BLaER1 (cell line): ENCODE data around the gene PCBP3.
"Not testable (repeated sequence)": the region's sequence is repeated elsewhere in the genome, so short reads cannot be mapped to it uniquely, and the experiment has no call there.

ENCODE experiments used
- H3K27ac ChIP-seq: shearing (Covaris generic); formaldehyde crosslinking; 2 replicates; pipeline ENCODE4 v1.8.1; 2022
- H3K27me3 ChIP-seq: shearing (Covaris generic); formaldehyde crosslinking; 2 replicates; pipeline ENCODE4 v1.8.1; 2022
- H3K36me3 ChIP-seq: shearing (Covaris generic); formaldehyde crosslinking; 2 replicates; pipeline ENCODE4 v1.8.1; 2022
- H3K4me1 ChIP-seq: shearing (Covaris generic); formaldehyde crosslinking; 2 replicates; pipeline ENCODE4 v1.8.1; 2022
- H3K4me2 ChIP-seq: shearing (Covaris generic); formaldehyde crosslinking; 2 replicates; pipeline ENCODE4 v1.8.1; 2022
- H3K4me3 ChIP-seq: shearing (Covaris generic); formaldehyde crosslinking; 2 replicates; pipeline ENCODE4 v1.8.1; 2022
- H3K9ac ChIP-seq: shearing (Covaris generic); formaldehyde crosslinking; 2 replicates; pipeline ENCODE4 v1.8.1; 2022
- H3K9me3 ChIP-seq: shearing (Covaris generic); formaldehyde crosslinking; 2 replicates; pipeline ENCODE4 v1.8.1; 2022
- H4K20me1 ChIP-seq: shearing (Covaris generic); formaldehyde crosslinking; 2 replicates; pipeline ENCODE4 v1.8.1; 2022
- Cebpa-rat ChIP-seq: shearing (Covaris generic); IDR thresholded peaks from 2 replicates; pipeline ENCODE4 v1.8.1; 2022

The PCBP3 gene

GRCh38 chr21:45601551-45601950, 42.0 kb upstream of the PCBP3 start:
- H3K9me3 ChIP-seq = peaks cover 29% of the 10 kb centered on the region
- no peak overlapping the region for H3K27ac ChIP-seq
- H4K20me1 ChIP-seq = no peaks in the 10 kb centered on the region
- no peaks in the 10 kb centered on the region for H3K36me3 ChIP-seq
- peaks cover 26% of the 10 kb centered on the region for H3K4me1 ChIP-seq
- no peak overlapping the region for H3K4me3 ChIP-seq
- no peak overlapping the region for H3K9ac ChIP-seq
- TF ChIP-seq Cebpa-rat = no peak
- no peaks in the 10 kb centered on the region for H3K27me3 ChIP-seq
- no peak overlapping the region for H3K4me2 ChIP-seq

DNA sequence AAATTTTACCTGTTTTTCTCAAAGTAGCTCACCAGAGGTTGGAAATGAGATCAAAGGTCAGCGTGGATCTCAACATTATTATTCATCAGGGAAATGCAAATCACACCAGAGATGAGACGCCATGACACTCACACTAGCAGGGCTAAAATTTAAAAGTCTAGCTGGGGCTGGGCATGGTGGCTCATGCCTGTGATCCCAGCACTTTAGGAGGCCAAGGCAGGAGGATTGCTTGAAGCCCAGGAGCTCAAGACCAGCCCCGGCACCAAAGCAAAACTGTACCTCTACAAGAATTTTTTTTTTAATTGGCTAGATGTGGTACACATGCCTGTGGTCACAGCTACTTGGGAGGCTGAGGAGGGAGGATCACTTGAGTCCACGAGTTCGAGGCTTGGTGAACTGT, 41.4 kb upstream of the PCBP3 start:
- no peak overlapping the region for H3K9ac ChIP-seq
- peaks cover 20% of the 10 kb centered on the region for H3K4me1 ChIP-seq
- no peak overlapping the region for H3K4me2 ChIP-seq
- H4K20me1 ChIP-seq = no peaks in the 10 kb centered on the region
- H3K27me3 ChIP-seq = no peaks in the 10 kb centered on the region
- peaks cover 29% of the 10 kb centered on the region for H3K9me3 ChIP-seq
- H3K27ac ChIP-seq = no peak overlapping the region
- no peak overlapping the region for H3K4me3 ChIP-seq
- TF ChIP-seq Cebpa-rat = no peak
- no peaks in the 10 kb centered on the region for H3K36me3 ChIP-seq

DNA sequence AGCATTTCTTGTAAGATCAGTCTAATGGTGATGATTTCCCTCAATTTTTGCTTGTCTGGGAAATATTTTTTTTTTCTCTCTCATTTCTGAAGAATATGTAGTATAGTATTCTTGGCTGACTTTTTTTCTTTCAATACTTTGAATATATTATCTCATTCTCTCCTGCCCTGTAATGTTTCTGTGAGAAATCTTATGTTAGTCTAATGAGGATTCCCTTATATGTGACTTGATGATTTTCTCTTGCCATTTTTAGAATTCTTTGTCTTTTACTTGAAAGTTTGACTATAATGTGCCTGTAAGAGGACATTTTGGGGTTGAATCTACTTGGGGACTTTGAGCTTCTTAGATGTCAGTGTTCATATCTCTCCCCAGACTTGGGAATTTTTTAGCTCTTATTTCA, 40.0 kb upstream of the PCBP3 start:
- H4K20me1 ChIP-seq = no peaks in the 10 kb centered on the region
- no peaks in the 10 kb centered on the region for H3K36me3 ChIP-seq
- no peaks in the 10 kb centered on the region for H3K27me3 ChIP-seq
- H3K9me3 ChIP-seq = peaks cover 29% of the 10 kb centered on the region
- no peak overlapping the region for H3K27ac ChIP-seq
- TF ChIP-seq Cebpa-rat = no peak
- peaks cover 8% of the 10 kb centered on the region; the same call in 1 of the 2 replicates for H3K4me1 ChIP-seq
- H3K4me2 ChIP-seq = no peak overlapping the region
- H3K4me3 ChIP-seq = no peak overlapping the region
- H3K9ac ChIP-seq = no peak overlapping the region

DNA sequence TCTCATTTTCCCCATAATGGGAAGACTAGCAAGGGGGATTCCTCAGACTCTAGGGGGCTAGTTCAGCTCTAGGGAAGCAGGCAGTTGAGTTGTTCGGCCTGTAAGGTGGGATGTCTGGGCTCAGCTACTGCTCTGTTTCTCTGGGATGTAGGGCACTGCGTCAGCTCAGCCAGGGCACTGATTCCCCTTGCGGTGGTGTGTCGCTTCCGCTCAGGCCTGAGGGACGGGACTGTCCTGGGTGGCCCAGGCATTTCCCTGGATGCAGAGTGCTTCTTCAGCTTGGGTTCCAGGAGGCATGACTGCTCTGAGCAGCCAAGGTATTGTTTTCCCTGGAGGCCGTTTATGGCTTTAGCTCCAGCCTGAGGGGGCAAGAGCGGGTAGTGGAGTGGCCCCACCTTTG, 38.8 kb upstream of the PCBP3 start:
- not testable (repeated sequence) for H3K27me3 ChIP-seq, H3K4me1 ChIP-seq, H3K27ac ChIP-seq, H3K36me3 ChIP-seq, H3K4me2 ChIP-seq, H4K20me1 ChIP-seq, H3K9ac ChIP-seq, H3K4me3 ChIP-seq
- peaks cover 29% of the 10 kb centered on the region for H3K9me3 ChIP-seq

GRCh38 chr21:45607021-45607908, 36.3 kb upstream of the PCBP3 start:
- Histone ChIP-seq H4K20me1 (no peaks in the 10 kb centered on the region), H3K36me3 (no peaks in the 10 kb centered on the region), H3K4me1 (no peaks in the 10 kb centered on the region), H3K27ac (no peak overlapping the region), H3K9me3 (peaks cover 24% of the 10 kb centered on the region), H3K4me2 (no peak overlapping the region), H3K4me3 (no peak overlapping the region), H3K9ac (no peak overlapping the region), H3K27me3 (no peaks in the 10 kb centered on the region)
- no peak for TF ChIP-seq Cebpa-rat

GRCh38 chr21:45607909-45608295, 35.6 kb upstream of the PCBP3 start:
- no peak for TF ChIP-seq Cebpa-rat
- no peak overlapping the region for H3K4me3 ChIP-seq

DNA sequence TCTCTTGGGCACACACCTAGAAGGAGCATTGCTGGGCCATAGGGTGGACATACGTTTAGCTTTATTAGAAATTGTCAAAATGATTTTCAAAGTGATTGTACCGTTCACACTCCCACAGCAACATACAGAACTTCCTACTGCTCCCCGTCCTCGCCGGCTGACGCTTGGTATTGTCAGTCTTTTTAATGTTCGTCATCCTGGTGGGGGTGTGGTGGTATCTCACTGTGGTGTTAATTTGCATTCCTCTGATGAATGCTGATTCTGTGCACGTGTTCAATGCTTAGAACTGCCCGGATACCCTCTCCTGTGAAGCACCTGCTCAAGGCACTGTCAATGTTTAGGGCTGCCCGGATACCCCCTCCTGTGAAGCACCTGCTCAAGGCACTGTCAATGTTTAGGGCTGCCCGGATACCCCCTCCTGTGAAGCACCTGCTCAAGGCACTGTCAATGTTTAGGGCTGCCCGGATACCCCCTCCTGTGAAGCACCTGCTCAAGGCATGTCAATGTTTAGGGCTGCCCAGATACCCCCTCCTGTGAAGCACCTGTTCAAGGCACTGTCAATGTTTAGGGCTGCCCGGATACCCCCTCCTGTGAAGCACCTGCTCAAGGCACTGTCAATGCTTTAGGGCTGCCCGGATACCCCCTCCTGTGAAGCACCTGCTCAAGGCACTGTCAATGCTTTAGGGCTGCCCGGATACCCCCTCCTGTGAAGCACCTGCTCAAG, 34.6 kb upstream of the PCBP3 start:
- not testable (repeated sequence) for H3K4me3 ChIP-seq, H3K27ac ChIP-seq, H3K36me3 ChIP-seq, H3K9me3 ChIP-seq, H4K20me1 ChIP-seq, H3K27me3 ChIP-seq, H3K9ac ChIP-seq, H3K4me1 ChIP-seq, H3K4me2 ChIP-seq

More at GRCh38 chr21:45607909-45608295, 35.6 kb upstream of the PCBP3 start:
- H3K36me3 ChIP-seq = no peaks in the 10 kb centered on the region
- no peak overlapping the region for H3K9ac ChIP-seq
- H3K27ac ChIP-seq = no peak overlapping the region
- peaks cover 18% of the 10 kb centered on the region for H3K9me3 ChIP-seq
- no peaks in the 10 kb centered on the region for H3K27me3 ChIP-seq
- no peaks in the 10 kb centered on the region for H3K4me1 ChIP-seq
- H3K4me2 ChIP-seq = no peak overlapping the region
- no peaks in the 10 kb centered on the region for H4K20me1 ChIP-seq

DNA sequence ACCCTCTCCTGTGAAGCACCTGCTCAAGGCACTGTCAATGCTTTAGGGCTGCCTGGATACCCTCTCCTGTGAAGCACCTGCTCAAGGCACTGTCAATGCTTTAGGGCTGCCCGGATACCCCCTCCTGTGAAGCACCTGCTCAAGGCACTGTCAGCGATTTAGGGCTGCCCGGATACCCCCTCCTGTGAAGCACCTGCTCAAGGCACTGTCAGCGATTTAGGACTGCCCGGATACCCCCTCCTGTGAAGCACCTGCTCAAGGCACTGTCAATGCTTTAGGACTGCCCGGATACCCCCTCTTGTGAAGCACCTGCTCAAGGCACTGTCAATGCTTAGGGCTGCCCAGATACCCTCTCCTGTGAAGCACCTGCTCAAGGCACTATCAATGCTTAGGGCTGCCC, 33.9 kb upstream of the PCBP3 start:
- H3K27me3 ChIP-seq, H3K4me3 ChIP-seq: not testable (repeated sequence)

DNA sequence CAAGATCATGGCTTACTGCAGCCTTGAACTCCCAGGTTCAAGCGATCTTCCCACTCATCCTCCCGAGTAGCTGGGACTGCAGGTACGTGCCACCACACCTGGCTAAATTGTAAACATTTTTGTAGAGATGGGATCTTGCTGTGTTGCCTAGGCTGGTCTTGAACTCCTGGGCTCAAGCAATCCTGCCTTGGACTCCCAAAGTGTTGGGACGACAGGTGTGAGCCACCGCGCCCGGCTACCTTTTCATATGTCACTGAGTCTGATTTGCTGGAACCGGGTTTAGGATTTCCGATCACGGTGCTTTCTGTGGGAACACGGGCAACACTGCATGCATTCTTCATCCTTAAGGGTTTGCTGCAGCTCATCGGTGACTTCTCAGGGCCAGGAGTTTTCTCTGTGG, 32.2 kb upstream of the PCBP3 start:
- Histone ChIP-seq H3K27me3 (no peaks in the 10 kb centered on the region), H3K9me3 (no peaks in the 10 kb centered on the region), H3K36me3 (no peaks in the 10 kb centered on the region), H3K4me2 (no peak overlapping the region), H4K20me1 (no peaks in the 10 kb centered on the region), H3K27ac (no peak overlapping the region), H3K9ac (no peak overlapping the region), H3K4me1 (peaks cover 23% of the 10 kb centered on the region), H3K4me3 (no peak overlapping the region)
- no peak for TF ChIP-seq Cebpa-rat

More for the DNA sequence above, 33.9 kb upstream of the PCBP3 start:
- not testable (repeated sequence) for H3K4me2 ChIP-seq, H3K27ac ChIP-seq, H4K20me1 ChIP-seq, H3K36me3 ChIP-seq, H3K9ac ChIP-seq, H3K9me3 ChIP-seq, H3K4me1 ChIP-seq

DNA sequence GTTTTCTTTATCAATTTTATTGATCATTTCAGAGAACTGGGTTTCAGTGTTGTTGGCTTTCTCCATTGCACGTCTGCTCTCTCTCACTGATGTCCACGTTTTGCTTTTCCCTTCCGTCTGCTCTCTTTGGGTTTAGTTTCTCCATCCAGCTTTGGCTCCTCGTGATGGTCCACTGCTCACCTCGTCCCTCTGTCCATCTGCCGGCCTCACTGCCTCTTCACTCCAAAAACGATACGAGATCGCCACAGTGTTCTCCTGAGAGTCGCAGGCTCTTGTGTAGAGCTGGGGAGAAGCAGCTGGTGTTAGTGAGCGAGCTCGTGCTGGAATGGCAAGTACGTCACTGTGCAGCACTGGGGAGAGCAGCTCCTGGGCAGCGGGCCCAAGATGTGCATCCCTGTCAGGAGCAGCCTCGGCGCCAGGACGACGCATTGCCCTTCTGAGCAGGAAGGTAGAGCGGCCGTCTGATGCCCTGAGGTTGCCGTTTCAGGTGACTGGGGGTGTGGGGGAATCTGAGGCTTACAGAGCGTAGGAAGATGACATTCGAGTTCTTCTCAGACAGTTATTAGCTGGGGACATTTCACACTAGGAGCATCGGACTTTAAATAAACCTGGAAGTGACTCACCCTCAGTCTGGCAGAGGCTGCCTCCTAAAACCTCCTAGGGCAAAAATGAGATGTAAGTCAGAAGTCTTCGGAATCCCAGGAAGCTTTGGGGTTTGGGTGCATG, 31.4 kb upstream of the PCBP3 start:
- Histone ChIP-seq H3K9ac (no peak overlapping the region), H3K4me3 (no peak overlapping the region), H3K36me3 (no peaks in the 10 kb centered on the region), H3K4me1 (peaks cover 31% of the 10 kb centered on the region), H3K27me3 (no peaks in the 10 kb centered on the region), H3K4me2 (no peak overlapping the region), H4K20me1 (no peaks in the 10 kb centered on the region), H3K27ac (no peak overlapping the region), H3K9me3 (no peaks in the 10 kb centered on the region)
- TF ChIP-seq Cebpa-rat = no peak

- not testable (repeated sequence) for H3K27me3 ChIP-seq, H3K4me2 ChIP-seq, H3K9ac ChIP-seq, H3K4me3 ChIP-seq, H4K20me1 ChIP-seq, H3K27ac ChIP-seq, H3K9me3 ChIP-seq, H3K36me3 ChIP-seq
- peaks cover 37% of the 10 kb centered on the region for H3K4me1 ChIP-seq
Observed at GRCh38 chr21:45612665-45613019, 30.9 kb upstream of the PCBP3 start.
